Fibroblast of upper back skin (primary cell): ENCODE data around the gene OTUD7B.
A peak's percentile ranks its signal among the peaks of the same experiment; 100 is the strongest.
"Not testable (repeated sequence)": the region's sequence is repeated elsewhere in the genome, so short reads cannot be mapped to it uniquely, and the experiment has no call there.

ENCODE experiments used
- DNase-seq: peaks from one replicate; pipeline ENCODE4 v3.0.0-alpha.2; 2013

OTUD7B gene

DNA sequence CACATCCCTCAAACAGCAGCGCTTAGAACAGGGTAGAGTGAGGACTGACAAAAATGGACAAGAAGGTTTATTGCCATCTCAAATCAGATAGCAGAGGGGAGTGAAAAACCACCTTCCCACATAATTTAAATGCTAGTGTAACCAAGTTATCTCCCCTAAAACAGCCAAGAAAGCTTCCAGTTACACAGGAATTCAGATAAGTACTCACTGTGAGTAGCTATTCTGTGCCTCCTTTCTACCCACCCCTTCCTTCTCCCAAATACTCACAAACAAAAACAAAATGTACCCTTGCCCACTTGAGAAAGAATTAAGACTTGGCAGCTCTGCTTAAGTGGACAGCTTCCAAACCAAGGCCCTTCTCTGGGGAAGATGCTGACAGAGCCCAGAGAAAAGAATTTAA is 9.1 kb downstream of the OTUD7B start:
- no peak for DNase-seq

DNA sequence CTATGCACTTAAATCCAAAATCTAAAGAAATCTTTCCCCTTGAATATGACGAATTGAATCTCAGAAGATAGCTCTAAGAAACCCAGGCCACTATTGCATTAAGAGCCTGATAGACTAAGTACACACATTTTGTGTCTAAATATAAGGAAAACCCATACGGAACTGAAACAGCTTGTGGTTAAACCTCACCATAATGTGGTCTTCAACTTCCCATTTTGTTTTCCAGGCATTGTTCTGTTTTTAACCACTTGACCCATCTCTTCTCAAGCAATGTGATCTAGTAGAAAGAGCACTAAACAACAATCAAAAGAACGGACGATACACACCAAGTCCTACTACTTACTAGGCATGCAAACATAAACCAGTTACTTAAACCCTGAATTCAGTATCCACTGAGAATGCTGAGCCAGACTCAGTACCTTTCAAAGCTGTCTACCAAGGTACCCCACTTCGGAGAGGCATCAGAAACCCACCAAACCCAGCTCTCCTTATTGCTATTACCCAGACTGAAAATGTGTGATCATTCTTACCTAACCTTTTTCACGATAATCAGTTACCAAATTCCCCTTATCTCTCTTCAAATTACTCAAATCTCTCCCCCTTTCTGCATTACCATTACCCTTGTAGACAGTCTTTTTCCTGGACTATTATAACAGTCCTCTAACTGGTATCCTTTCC is 12.8 kb downstream of the OTUD7B start:
- DNase-seq = no peak

DNA sequence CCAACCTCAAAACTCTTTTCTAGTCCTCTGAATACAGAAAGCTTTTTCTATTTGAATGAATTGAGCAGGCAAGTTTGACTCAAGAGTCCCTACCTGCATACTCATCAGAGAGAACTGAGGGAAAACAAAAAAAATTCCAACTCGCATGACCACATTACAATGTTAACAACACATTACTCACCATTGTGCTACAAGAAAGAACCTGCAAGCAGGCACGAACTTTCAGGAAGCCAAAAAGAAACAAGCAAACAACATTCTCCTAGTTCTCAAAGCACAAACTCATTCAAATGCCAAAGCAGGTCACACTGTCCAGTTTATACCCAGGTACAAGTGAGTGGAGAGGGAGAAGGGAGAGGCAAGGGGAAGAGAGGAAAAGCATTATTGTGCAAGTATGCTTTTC is 14.6 kb downstream of the OTUD7B start:
- no peak for DNase-seq

DNA sequence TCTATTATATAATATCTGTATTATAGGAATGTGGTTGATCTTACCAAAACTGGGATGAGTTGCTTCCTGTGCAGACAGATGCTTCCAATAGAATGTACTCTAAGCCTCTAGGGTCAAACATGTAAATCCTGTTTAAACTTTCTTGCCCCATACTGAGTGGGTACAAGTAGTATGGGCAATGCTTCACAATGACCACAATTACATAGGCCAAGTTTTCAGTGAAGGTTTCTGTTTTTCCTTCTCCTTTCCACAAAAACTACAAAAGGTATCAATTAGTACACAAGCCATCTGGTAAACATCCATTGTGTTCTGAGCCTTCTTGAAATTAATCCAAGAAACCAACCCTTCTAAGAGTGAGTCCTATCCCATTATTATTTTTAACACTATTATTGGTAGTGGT is 16.8 kb downstream of the OTUD7B start:
- DNase-seq = no peak

DNA sequence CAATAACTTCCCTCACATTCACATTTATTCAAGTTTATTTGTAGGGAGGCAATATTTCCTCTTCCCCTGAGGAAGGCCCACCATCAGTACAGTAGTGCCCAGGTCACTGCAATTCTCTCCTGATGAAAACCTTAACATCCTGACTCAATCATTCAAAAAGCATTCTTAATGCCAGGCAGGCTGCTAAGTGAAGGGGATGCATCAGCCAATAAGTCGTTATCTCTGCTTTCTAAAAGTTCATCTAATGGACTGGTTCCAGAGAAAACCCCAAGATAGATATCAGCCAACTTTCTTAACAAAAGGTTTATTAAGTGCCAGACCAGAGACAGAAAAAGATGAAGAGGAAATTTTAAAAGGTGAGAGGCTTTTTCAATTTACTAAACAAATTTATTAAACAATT is 17.3 kb downstream of the OTUD7B start:
- no peak for DNase-seq

DNA sequence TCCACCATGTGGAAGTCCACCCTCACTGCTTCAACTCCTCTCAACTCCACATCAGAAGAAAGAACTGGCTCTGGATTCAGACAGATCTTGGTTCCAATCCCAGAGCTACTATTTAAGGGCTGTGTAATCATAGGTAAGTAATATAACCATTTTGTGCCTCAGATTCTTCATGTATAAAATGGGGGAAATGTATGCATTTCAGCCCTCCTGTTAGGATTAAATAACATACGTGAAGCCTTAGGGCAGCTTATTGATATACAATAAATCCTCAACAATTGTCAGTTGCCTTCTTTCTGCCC is 23.3 kb downstream of the OTUD7B start:
- DNase-seq = no peak

DNA sequence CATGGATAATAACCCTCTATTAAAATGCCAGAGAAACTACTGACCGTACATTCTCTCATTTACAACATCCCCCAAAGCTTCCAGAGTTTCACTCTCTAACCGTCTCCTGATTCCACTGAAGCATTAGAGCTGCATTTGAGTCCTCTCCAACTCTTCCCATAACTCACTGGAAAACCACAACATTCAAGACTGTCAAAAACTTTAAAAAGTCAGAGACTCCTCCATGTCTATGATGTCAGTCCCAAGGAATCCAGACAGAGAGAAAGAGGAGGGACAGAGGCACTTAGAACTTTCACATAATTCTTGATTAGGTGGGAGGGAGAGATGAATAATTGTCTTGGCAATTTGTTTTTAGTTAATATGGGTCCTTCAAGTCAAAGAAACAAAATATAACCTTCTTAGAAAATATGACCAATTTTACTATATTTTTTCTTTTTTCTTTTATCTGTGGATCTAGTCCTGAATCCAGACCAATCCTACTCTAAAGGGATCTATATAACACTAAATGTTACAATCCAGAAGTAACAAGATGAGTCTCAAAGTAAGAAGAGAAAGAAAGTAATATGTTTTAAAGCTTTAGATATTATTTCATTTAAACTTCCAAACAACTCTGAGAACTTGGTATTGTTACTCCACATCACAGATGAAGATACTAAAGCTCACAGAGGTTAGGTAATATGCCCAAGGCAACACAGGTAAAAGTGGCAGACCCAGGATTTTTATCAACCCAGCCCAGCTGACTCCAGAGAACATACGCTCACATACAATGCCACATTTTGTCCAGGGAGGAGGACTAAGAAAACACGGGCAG is 23.8 kb downstream of the OTUD7B start:
- peak; percentile 97 for DNase-seq

DNA sequence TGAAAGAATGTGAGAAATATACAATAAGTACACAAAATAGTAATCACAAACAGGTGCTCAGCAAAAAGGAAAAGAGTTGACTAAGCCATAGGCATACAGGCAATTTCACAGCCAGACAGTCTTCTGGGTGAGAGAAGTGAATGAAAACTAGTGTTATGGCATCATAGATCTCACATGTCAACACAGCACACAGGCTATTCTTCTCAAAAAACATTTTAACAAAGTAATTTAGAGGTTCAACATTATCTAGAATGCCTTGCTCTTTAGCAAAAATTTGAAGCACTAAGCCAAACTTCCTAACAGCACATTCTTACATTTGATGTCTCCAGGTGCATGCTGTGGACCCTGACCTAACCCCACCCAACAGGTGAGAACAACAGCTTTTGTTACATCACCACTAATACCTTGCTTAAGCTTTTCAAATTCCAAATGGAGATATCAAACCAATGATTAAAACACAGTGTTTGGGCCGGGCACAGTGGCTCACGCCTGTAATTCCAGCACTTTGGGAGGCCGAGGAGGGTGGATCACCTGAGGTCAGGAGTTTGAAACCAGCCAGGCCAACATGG is 30.5 kb downstream of the OTUD7B start:
- DNase-seq = no peak

DNA sequence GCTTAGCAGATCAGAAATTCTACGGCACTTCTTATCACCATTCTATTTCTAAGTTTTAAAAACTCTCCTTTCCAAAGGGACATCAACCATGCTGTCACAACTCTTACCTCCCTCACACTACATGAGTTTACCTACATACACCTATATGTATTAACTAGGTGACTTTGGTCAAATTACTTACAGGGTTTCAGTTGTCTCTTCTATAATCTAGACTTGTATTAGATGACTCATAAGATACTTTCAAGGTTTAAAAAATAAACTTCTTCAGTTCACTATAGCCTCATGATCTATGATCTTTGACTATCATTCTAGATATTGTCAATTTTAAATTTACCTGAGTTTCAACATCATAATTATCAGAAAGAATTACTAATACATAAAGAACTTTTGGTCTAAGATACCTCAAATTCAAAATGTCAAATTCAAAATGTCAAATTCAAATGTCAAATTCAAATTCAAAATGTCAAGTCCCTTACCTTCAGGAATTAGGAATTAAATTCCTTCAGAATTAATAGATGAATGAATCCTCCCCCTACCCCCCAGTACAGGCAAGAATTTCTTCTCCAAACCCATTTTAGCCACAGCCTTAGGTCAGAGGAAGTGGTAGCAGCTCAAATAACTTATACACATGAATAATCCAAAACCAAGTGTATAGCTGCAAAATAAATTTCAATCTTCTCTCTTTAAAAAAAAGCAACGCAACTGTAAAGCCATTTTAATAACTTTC is 31.1 kb downstream of the OTUD7B start:
- DNase-seq = no peak

DNA sequence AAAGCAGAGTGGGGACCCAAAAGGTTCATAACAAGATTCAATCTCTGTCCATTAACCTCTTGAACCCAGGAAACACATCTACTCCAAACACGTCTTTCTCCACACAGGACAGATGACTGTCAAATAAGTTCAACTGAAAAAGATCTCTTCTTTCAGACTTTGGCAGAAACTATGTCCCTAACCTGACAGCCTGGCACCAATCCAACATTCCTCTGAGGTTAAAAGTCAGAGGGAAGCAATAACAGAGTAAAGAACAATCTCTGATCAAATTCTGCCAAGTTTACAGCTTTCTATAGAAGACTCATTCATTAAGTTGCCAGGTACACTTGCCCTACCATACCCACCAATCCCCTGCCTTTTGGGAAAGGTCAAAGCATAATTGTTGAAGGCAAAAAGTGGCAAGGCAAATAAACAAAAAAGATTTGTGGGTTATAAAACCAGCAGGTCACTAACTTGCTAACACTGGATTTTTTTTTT is 31.9 kb downstream of the OTUD7B start:
- peak; percentile 33 for DNase-seq

DNA sequence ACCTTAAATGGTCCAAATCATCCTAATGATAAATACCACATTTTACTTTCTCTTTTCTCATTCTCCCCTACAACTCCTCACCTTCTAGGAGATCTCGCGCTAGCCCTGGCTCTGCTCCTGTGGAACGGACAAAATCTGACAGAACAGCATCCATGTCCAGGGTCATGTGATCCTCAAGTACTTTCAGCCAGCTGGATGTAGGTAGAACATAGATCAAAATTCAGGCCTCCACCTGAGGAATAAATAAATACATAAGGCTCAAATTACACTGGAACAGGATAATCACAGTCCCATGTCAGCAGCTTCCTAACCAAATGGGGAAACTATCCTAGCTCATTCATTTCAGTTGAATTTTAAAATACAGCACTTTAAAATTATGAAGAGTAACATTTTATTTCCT is 33.2 kb downstream of the OTUD7B start:
- no peak for DNase-seq

DNA sequence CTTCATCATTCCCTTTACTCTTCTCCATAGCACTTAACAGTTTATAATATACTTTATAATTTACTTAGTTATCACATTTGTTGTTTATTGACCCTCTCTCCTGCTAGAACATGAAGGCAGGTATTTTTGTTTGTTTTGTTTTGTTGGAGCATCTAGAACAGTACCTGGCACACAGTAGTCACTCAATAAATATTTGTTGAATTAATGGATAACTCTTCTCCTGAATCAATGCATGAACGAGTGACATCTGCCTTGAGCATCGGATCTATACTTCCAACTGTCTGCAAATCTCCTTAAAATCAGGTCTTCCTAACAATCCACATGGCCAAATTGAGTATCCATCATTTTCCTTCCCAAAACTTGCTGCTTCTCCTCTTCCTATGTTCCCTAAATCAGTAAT is 38.0 kb downstream of the OTUD7B start:
- no peak for DNase-seq

DNA sequence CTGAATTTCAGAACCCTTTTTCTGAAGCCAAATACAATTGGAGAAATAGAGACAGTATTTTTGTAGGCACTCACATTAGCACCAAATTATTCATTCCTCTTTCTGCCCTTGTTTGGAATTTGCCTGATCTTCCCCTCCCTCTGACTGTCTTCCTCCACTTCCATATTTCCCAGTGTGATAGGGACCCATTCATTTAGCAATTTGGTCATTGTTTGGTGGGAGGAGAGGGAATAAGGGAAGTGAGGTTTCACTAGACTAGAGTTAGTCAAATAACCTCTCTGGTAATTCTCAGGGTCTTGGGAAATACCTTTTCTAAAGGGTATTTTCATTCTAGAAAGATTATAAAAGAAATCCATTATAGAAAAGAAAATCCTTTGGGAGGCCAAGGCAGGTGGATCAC is 42.9 kb downstream of the OTUD7B start:
- no peak for DNase-seq

DNA sequence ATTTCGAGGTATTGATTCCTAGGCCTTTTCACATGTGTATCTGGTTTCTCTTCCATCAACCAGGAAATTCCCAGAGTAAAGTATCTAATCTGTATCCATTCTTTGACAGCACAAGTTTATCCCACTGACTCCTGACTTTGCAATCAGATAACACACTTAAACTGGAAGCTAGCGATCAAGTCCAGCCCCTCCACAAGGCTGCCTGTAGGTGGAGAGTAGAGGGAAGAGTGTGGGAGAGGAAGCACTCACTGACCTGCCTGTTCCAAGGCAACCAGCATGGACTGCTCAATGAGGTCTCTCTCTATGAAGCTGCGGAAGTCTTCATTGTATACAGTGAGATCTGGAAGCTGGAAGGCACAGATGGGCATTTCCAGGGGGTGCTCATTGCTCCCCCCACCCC is 43.5 kb downstream of the OTUD7B start:
- no peak for DNase-seq

DNA sequence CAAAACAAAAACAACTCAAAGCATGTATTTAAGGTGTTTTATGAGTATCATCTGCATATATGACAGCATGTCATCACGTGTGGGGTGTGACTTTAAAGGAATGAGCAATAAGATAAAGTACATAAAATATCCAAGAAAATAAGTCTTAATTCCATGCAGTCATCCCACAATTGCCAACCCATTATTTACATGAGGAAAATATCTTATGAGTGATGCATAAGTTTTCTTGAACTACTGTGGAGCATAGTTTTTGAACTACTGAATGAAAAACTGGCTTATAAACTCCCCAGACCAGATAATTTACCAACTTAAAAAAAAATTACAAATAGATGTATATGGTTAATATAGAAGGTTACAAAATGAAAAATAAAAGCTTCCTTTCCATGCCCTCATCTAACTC is 44.1 kb downstream of the OTUD7B start:
- DNase-seq = no peak

DNA sequence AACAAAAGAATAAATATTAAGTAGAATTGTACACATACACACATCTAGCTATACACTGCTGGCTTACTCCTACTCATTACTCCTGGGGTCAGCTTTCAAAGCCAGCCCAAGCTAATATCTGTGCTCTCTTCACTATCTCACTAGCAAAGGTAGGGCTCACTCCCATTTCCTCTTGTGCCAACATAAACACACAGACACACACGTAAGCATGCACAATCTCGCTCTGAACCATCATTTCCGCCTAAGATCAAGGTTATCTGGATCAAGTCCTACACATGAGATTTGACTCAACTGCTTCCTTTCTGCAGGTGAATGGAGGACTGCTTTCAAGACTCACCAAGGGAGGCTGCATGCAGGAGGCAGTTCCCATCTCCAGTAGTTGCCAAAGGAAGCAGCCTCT is 45.1 kb downstream of the OTUD7B start:
- DNase-seq = no peak

DNA sequence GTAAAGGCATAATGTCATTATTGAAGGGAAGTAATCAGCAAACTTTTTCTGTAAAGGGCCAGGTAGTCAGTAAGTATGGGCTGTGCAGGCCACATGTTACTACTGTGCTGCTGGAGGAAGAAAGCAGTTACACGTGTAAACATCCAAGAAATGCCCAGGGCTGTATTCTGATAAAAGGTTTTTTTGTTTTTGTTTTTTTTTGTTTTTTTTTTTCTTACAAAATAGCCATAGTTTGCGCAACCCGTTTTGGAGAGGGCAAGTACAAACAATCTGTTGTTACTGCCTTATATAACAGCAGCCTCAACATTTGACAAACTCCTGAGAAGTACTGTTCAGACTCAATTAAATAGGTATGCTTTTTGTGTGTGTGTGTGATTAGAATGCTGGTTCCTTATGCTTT is 47.2 kb downstream of the OTUD7B start:
- no peak for DNase-seq

DNA sequence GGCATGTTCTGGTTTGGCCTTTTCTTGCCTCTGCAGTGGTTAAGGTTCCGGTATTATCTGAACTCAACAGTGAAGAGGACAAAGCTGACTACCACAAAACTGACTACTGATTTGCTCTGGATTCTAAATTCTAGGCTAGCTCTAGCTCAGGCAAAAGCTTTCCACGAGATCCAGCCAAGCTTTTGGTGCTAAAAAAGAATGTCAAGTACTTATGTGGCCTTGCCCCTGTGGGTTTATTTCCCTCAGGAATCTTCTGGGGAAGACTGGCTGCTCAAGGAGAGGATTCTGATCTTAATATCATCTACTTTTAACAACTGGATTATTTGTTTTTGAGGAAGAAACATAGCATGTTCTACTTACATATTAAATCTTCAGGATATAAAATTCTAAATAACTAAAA is 47.8 kb downstream of the OTUD7B start:
- DNase-seq = no peak

DNA sequence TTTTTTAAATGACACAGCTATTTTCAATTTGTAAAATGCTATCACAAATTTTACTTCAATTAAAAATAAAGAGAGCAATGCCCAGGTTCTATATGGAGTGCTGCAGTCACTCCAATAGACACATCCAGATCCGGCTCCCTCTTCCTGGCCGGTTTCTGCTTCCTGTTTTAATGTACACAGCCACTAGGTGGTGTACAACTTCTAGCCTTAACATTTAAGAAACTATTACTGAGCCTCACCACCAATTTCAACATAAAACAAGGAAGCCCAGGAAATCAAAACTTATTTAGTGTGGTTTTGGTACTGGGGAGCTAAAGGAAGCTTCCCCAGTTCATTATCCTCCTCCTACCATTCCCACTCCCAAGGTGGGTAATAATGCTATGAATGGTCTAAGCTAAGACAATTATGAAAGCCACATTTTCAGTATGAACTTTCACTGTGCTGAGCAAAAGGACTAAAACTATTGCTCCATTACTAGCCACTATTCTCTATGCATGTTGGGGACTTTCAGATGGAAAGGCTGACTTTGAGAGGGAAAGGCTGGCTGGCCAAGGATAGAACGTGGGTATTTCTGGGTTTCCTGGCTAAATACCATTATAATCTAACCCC is 48.4 kb downstream of the OTUD7B start:
- peak; percentile 79 for DNase-seq

DNA sequence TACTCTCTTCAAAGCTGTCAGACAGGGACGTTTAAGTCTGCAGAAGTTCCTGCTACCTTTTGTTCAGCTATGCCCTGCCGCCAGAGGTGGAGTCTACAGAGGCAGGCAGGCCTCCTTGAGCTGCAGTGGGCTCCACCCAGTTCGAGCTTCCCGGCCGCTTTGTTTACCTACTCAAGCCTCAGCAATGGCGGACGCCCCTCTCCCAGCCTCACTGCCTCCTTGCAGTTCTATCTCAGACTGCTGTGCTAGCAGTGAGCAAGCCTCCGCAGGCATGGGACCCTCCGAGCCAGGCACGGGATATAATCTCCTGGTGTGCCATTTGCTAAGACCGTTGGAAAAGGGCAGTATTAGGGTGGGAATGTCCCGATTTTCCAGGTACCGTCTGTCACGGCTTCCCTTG is 53.0 kb downstream of the OTUD7B start:
- DNase-seq = not testable (repeated sequence)

DNA sequence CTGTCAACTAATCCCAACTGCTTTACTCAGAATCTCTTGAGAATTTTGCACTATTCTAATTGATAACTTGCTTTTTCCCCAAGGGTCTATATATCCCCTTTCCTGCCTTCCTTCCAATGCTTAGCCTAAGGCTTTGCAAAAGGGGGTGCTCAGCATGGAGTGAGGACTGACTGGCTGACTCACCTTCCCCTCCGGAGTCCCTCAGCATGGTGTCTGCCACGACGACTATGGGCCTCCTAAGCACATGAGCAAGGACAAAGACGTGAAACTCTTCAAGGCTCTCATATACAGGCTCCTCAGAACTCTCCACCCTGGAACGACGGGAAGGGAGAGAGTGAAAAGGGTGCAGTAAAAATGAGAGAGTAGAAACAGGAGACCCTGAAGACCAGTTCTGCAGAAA is 60.6 kb downstream of the OTUD7B start:
- DNase-seq = no peak

DNA sequence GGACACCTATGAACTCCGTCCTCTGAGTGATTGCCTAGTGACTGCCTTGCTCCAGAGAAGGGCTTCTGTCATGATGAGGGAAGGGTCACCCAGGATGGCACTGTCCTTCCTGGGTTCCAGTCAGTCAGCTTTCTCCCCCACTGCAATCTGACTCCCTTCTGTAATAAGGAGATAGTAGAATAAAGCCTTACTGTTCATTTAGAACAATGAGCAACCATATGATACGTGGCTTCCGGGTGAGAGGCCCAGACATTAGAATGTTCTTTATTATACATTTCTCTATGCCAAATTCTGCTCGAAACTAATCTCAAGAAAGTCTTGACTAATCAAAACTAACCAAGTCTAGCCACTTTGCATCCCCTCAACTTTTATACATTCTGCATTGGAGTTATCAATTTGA is 65.3 kb downstream of the OTUD7B start:
- DNase-seq = no peak

DNA sequence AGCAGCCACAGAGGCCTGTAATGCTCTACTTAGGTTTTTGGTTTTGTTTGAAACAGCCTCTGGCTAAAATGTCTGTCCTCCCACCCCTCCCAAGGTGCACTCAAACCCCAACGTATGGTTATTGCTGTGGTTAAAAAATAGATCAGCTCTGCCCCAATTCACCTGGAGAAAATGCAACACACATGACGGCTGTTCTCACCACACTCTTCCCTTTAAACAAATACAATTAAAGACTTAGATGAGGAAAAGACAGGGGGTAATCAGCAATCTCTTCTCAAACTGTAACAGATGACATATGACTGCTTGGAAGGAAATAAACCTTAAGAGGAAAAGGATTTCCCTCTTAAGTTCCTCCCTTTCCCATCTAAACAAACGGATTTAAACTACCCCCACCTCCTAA is 67.6 kb downstream of the OTUD7B start:
- DNase-seq = no peak
